A549 (cell line): ENCODE measurements around the gene NSD1. TPM values are rescaled to one million over a fixed set of nuclear protein-coding genes. Genes with fewer than 3 reads are reported as not detected.

ENCODE experiments used
- ATAC-seq, 2 experiments: fragments of 200-7000 bp in 1 of 2; fragments of >200 bp in 1 of 2; cut with Nextera tagmentation in 1 of 2; cut with Tn5 transposase in 1 of 2; 3 replicates each; pipeline versions ENCODE4 v1.8.0 to v1.9.1; 2018 to 2020; ENCODE audit warnings: mild to moderate bottlenecking in 1 of 2, moderate library complexity in 1 of 2
- CTCF ChIA-PET: fragments of 300-600 bp; sonication (Branson Sonifier 250); formaldehyde crosslinking; extraction: SDS; loops from one replicate; lab custom pipeline; 2021; ENCODE audit warnings: antibody characterized with exemption, inconsistent platforms; lab: Yijun Ruan, JAX
- POLR2A ChIA-PET: fragments of 350-600 bp; formaldehyde crosslinking; extraction: SDS; loops from one replicate; lab custom pipeline; 2021; ENCODE audit warnings: antibody characterized with exemption, inconsistent platforms; lab: Yijun Ruan, JAX
- DNase-seq, 2 experiments: peaks; one replicate each; pipeline versions ENCODE4 v3.0.0 to v3.0.0-alpha.2; 2011 to 2016; ENCODE audit warnings: low read depth in 1 of 2, low spot score in 1 of 2
- FAIRE-seq: peaks from 2 replicates; lab custom pipeline; 2011; peaks lifted over from hg19 to GRCh38; lab: Jason Lieb, UNC
- H3K27ac ChIP-seq, 2 experiments: fragments of >200 bp; sonication (Bioruptor Twin); formaldehyde crosslinking; 3 replicates each; pipeline ENCODE4 v1.5.1; 2016 to 2017
- H3K4me1 ChIP-seq: fragments of >200 bp; sonication (Bioruptor Twin); formaldehyde crosslinking; 3 replicates; pipeline ENCODE4 v1.6.1; 2016
- H3K4me2 ChIP-seq: fragments of >200 bp; sonication (Bioruptor Twin); formaldehyde crosslinking; 3 replicates; pipeline ENCODE4 v1.6.1; 2016
- H3K4me3 ChIP-seq: fragments of >200 bp; sonication (Bioruptor Twin); formaldehyde crosslinking; 3 replicates; pipeline ENCODE4 v1.5.1; 2016
- H3K9me3 ChIP-seq: fragments of >200 bp; sonication (Bioruptor Twin); formaldehyde crosslinking; 3 replicates; pipeline ENCODE4 v1.6.1; 2016
- BHLHE40 ChIP-seq: IDR thresholded peaks from 2 replicates; pipeline ENCODE4 v1.6.1; 2012; ENCODE audit warnings: low read depth, low read length, inconsistent platforms
- CEBPB ChIP-seq, 2 experiments: fragments of >200 bp in 1 of 2; sonication (Bioruptor Twin) in 1 of 2; formaldehyde crosslinking in 1 of 2; IDR thresholded peaks; 2 replicates each; pipeline ENCODE4 v1.6.1; 2012 to 2016
- CHD2 ChIP-seq: fragments of 150-350 bp; IDR thresholded peaks from 2 replicates; pipeline ENCODE4 v1.6.1; 2014; ENCODE audit warnings: low read length; ENCODE audit not compliant: partially characterized antibody
- EHMT2 ChIP-seq: fragments of 200-600 bp; sonication (generic); IDR thresholded peaks from 2 replicates; pipeline ENCODE4 v1.6.1; 2016; ENCODE audit warnings: antibody characterized with exemption, low read depth, mild to moderate bottlenecking, moderate library complexity
- HOXA7 ChIP-seq: fragments of 250-450 bp; sonication (Bioruptor Pico); IDR thresholded peaks from 2 replicates; pipeline ENCODE4 v1.5.0; 2020; ENCODE audit warnings: mild to moderate bottlenecking, moderate library complexity
- HOXB13 ChIP-seq: fragments of 250-450 bp; sonication (Bioruptor Pico); IDR thresholded peaks from 2 replicates; pipeline ENCODE4 v1.5.0; 2020; ENCODE audit warnings: low read depth, mild to moderate bottlenecking, moderate library complexity
- JUNB ChIP-seq: fragments of >200 bp; sonication (Bioruptor Twin); formaldehyde crosslinking; IDR thresholded peaks from 2 replicates; pipeline ENCODE4 v1.6.1; 2016
- KDM5A ChIP-seq: fragments of 200-600 bp; sonication (generic); IDR thresholded peaks from 2 replicates; pipeline ENCODE4 v1.6.1; 2016; ENCODE audit warnings: antibody characterized with exemption, mild to moderate bottlenecking
- MAFK ChIP-seq: fragments of 450-650 bp; IDR thresholded peaks from 2 replicates; pipeline ENCODE4 v1.6.1; 2014; ENCODE audit not compliant: partially characterized antibody
- NPAS2 ChIP-seq: fragments of 250-450 bp; sonication (Bioruptor Pico); IDR thresholded peaks from 2 replicates; pipeline ENCODE4 v1.8.0; 2022; ENCODE audit warnings: mild to moderate bottlenecking, moderate library complexity, borderline replicate concordance
- NR3C1 ChIP-seq: fragments of >200 bp; sonication (Bioruptor Twin); formaldehyde crosslinking; IDR thresholded peaks from 3 replicates; pipeline ENCODE4 v1.6.1; 2017
- RAD21 ChIP-seq, 2 experiments: fragments of >200 bp in 1 of 2; sonication (Bioruptor Twin) in 1 of 2; formaldehyde crosslinking in 1 of 2; IDR thresholded peaks in 1 of 2; conservative IDR thresholded peaks in 1 of 2; 2 replicates in 1 of 2; 3 replicates in 1 of 2; pipeline ENCODE4 v1.6.1; 2012 to 2018; ENCODE audit warnings: inconsistent platforms in 1 of 2
- TFCP2L1 ChIP-seq: fragments of 250-450 bp; sonication (Bioruptor Pico); IDR thresholded peaks from 2 replicates; pipeline ENCODE4 v1.5.0; 2021; ENCODE audit warnings: mild to moderate bottlenecking
- ZFP36 ChIP-seq: fragments of 450-650 bp; IDR thresholded peaks from 2 replicates; pipeline ENCODE4 v1.6.1; 2014; ENCODE audit warnings: borderline replicate concordance; ENCODE audit not compliant: partially characterized antibody
- ZNF302 ChIP-seq: fragments of 250-450 bp; sonication (Bioruptor Pico); IDR thresholded peaks from 2 replicates; pipeline ENCODE4 v1.9.0; 2021; ENCODE audit warnings: inconsistent platforms, mild to moderate bottlenecking, moderate library complexity
- ZSCAN20 ChIP-seq: fragments of 250-450 bp; sonication (Bioruptor Pico); IDR thresholded peaks from 2 replicates; pipeline ENCODE4 v1.8.0; 2022; ENCODE audit warnings: mild to moderate bottlenecking, moderate library complexity
- WGBS: methylation state at CpG from one replicate; pipeline ENCODE4 v1.1.6; 2017; ENCODE audit errors: missing lambda C conversion rate; 5-methylcytosine and 5-hydroxymethylcytosine counted together
- polyA plus RNA-seq, 4 experiments: library from polyadenylated mRNA; depleted of rRNA in 3 of 4; stranded (reverse); fragments of >200 nt; fragmentation: RNase III in 1 of 4; extraction: RNeasy Plus Mini Kit Qiagen cat#74134 plus additional on column Dnase treatment in 1 of 4; gene quantifications; 2 replicates in 3 of 4; 3 replicates in 1 of 4; pipeline ENCODE4 v1.2.3, GENCODE V29; 2011 to 2017
- TF ChIP-seq, protein P1 (sequence below): fragments of 150-350 bp; IDR thresholded peaks from 2 replicates; pipeline ENCODE4 v1.6.1; 2014; ENCODE audit warnings: low read depth, mild to moderate bottlenecking, low read length
- TF ChIP-seq, protein P2 (sequence below): fragments of 250-450 bp; sonication (Bioruptor Pico); IDR thresholded peaks from 2 replicates; pipeline ENCODE4 v1.5.0; 2020; ENCODE audit warnings: low read depth, mild to moderate bottlenecking, moderate library complexity

Gene NSD1
- polyA plus RNA-seq, 2 of the 4 experiments (the other 2 are of a cell fraction): 16.3 to 38.2 TPM

DNA sequence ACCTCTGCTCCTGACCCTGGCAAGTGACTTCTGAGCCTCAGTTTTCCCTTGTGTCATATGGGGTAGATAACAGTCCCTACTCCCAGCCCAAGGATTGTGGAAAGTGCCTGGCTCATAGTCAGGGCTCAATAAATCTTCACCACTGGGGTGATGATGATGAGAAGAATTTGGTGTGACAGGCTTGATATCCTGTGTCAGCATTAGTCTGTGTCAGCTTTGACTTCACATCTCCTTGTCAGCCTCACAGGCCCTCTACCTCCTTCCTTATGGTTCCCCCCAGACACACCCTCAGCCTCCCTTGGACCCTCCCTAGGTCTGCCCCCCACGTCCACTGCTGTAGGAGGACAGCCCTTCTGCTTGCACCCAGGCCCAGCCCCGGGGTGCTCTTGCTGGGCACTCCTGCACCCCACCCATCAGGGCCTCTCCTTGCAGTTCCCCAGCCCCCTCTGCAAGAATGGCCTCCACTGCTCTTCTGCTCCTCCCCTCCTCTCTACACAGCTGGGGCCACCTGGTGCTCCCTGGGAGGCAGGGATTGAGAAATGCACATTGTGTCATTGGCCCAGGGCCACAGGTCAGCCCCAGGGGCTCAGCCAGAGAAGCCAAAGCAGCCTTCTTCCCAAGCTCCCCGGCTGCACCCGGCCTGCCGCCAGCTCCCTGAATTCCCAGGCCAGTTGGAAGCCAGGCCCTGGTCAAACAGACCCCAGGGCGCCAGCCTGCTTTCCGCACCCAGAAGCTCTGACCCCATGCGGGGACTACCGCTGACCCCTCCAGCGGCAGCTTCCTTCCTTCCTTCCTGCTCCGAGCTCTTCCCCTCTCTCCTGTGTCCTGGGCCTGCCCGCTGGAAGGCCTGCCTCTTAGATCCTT is 39.1 kb upstream of the NSD1 start:
- Histone ChIP-seq H3K27ac (peak overlapping the region; percentile 39 to 65; a peak in 5 of 6 replicates), H3K4me1 (peaks cover 22% of the 10 kb centered on the region), H3K4me3 (no peak overlapping the region), H3K9me3 (no peaks in the 10 kb centered on the region), H3K4me2 (peak overlapping the region; percentile 67)
- ChIA-PET POLR2A (no interaction called here), CTCF (interaction anchor here (0.9 to 5.7 kb wide), 3 partner anchors 10 to 23 kb away, joined by 3 to 57 read pairs (median 6); no protein-coding TSS in a partner anchor)
- 64% methylated on average over 10 of the region's 12 CpGs for WGBS
- ATAC-seq (peak; percentile 5 to 21; a peak in 2 of 6 replicates), FAIRE-seq (no peak), DNase-seq (peak in 1 of 2 experiments; percentile 43)
- TF ChIP-seq BHLHE40 (no peak), CEBPB (IDR thresholded peaks at IDR 0.05) (peak; percentile 44 to 57; a peak in 2 of 4 replicates), MAFK (peak; percentile 34)

DNA sequence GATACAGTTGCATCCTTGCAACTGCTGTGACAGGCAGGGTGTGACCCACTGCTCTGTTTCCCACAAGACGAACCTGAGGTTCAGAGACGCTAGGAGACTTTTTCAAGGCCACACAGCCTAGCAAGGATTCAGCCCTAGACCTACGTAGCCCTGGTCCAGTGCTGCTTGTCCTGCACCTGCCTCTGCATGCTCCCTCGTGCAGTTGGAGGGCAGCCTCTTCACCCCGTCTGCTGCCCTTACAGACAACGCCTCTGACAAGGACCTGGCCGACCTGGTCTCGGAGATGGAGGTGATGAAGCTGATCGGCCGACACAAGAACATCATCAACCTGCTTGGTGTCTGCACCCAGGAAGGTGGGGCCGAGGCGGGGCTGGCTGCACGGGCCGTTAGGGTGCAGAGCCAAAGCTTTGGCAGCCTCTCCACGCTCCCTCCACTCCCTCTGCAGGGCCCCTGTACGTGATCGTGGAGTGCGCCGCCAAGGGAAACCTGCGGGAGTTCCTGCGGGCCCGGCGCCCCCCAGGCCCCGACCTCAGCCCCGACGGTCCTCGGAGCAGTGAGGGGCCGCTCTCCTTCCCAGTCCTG is 38.4 kb upstream of the NSD1 start:
- FAIRE-seq: no peak
- Histone ChIP-seq H3K4me2 (peak overlapping the region; percentile 67), H3K27ac (peak overlapping the region; percentile 39 to 65; a peak in 5 of 6 replicates), H3K4me1 (peaks cover 17% of the 10 kb centered on the region), H3K4me3 (no peak overlapping the region), H3K9me3 (no peaks in the 10 kb centered on the region)
- CTCF ChIA-PET: interaction anchor here (0.9 to 5.7 kb wide), 3 partner anchors 10 to 24 kb away, joined by 3 to 57 read pairs (median 6); no protein-coding TSS in a partner anchor
- POLR2A ChIA-PET: no interaction called here
- WGBS: 88% methylated on average over 21 of the region's 28 CpGs
- no peak for TF ChIP-seq HOXA7 (CRISPR knock-in tag)
- TF ChIP-seq, protein P1, sequence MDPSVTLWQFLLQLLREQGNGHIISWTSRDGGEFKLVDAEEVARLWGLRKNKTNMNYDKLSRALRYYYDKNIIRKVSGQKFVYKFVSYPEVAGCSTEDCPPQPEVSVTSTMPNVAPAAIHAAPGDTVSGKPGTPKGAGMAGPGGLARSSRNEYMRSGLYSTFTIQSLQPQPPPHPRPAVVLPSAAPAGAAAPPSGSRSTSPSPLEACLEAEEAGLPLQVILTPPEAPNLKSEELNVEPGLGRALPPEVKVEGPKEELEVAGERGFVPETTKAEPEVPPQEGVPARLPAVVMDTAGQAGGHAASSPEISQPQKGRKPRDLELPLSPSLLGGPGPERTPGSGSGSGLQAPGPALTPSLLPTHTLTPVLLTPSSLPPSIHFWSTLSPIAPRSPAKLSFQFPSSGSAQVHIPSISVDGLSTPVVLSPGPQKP: no peak
- peak; percentile 10 for TF ChIP-seq ZFP36
- TF ChIP-seq NR3C1: no peak
- TF ChIP-seq TFCP2L1 (CRISPR knock-in tag): no peak
- TF ChIP-seq ZSCAN20 (CRISPR knock-in tag): no peak
- TF ChIP-seq JUNB: no peak
- TF ChIP-seq KDM5A: no peak
- peak; percentile 3 to 4; a peak in 1 of 6 replicates for ATAC-seq
- no peak for DNase-seq

DNA sequence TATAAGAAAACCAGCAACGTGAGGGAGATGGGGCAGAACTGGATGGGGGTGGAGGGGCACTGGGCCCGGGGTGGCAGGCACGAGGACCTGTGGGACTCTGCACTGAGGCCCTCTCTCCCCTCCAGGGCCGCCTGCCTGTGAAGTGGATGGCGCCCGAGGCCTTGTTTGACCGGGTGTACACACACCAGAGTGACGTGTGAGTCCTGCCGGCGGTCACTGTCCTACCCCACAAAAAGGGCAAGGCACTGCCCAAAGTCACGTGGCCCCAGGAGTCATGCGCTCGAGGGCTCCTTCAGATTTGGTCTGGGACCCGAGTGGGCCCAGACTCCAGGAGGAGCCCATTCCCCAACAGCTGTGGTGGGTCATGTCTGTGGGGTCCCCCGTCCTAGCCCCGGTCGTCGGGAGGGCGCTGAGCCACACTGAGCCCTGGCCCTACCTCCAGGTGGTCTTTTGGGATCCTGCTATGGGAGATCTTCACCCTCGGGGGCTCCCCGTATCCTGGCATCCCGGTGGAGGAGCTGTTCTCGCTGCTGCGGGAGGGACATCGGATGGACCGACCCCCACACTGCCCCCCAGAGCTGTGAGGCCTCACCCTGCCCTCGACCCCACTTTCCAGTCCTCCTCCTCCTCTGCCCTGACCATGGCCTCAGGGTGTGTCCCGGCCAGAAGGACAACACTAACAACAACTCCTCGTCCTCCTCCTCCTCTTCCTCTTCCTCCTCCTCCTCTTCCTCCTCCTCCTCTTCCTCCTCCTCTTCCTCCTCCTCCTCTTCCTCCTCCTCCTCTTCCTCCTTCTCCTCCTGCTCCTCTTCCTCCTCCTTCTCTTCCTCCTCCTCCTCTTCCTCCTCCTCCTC is 37.2 kb upstream of the NSD1 start:
- no peak for DNase-seq
- H3K4me1 ChIP-seq: peaks cover 20% of the 10 kb centered on the region
- ATAC-seq: peak; percentile 5 to 31; a peak in 4 of 6 replicates
- H3K9me3 ChIP-seq: no peaks in the 10 kb centered on the region
- TF ChIP-seq EHMT2: no peak
- no peak for TF ChIP-seq NPAS2 (CRISPR knock-in tag)
- TF ChIP-seq HOXB13 (CRISPR knock-in tag): no peak
- no peak for TF ChIP-seq RAD21 (conservative IDR thresholded peaks at IDR 0.05 in 1 of 2, IDR thresholded peaks at IDR 0.05 in 1 of 2)
- TF ChIP-seq, protein P2, sequence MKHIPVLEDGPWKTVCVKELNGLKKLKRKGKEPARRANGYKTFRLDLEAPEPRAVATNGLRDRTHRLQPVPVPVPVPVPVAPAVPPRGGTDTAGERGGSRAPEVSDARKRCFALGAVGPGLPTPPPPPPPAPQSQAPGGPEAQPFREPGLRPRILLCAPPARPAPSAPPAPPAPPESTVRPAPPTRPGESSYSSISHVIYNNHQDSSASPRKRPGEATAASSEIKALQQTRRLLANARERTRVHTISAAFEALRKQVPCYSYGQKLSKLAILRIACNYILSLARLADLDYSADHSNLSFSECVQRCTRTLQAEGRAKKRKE (CRISPR knock-in tag): no peak
- no peak for TF ChIP-seq ZNF302 (CRISPR knock-in tag)
- no peak for TF ChIP-seq CHD2
- no peak for FAIRE-seq
- CTCF ChIA-PET: interaction anchor here (0.6 to 8.1 kb wide), 3 partner anchors 9 to 85 kb away, joined by 3 to 103 read pairs (median 21); partner anchors contain the start of gene FGFR4
- H3K4me2 ChIP-seq: no peak overlapping the region
- POLR2A ChIA-PET: no interaction called here
- peak overlapping the region in 1 of 2 experiments; percentile 25; a peak in 2 of 6 replicates for H3K27ac ChIP-seq
- H3K4me3 ChIP-seq: no peak overlapping the region
- 80% methylated on average over 29 of the region's 29 CpGs for WGBS
